ENCODE results near the gene IGFBP7. TPM values are rescaled to one million over a fixed set of nuclear protein-coding genes. Genes with fewer than 3 reads are reported as not detected.
"Not testable (repeated sequence)": the region's sequence is repeated elsewhere in the genome, so short reads cannot be mapped to it uniquely, and the experiment has no call there.

IGFBP7 gene
- total and polyA plus RNA-seq, 2 experiments from 2014 or later = 68.9 to 87.2 TPM

- Histone ChIP-seq H3K9me3 (ENCODE audit: low read depth) (no peaks in the 10 kb centered on the region), H3K36me3 (no peaks in the 10 kb centered on the region), H3K4me3 (no peak overlapping the region), H3K4me1 (ENCODE audit: low read depth) (no peaks in the 10 kb centered on the region), H3K27me3 (no peaks in the 10 kb centered on the region), H3K27ac (no peak overlapping the region)
- DNase-seq (ENCODE audit: low read depth in 1 of 2, low spot score in 1 of 2) = no peak
- no peak for TF ChIP-seq CTCF (IDR thresholded peaks at IDR 0.05; ENCODE audit: low read depth, low read length)
Measured at GRCh38 chr4:57048590-57049304, 61.4 kb downstream of the IGFBP7 start.

GRCh38 chr4:57047046-57047445, 63.1 kb downstream of the IGFBP7 start:
- not testable (repeated sequence) for DNase-seq (ENCODE audit: low read depth in 1 of 2, low spot score in 1 of 2); H3K9me3 ChIP-seq (ENCODE audit: low read depth); H3K4me3 ChIP-seq; H3K27ac ChIP-seq; H3K27me3 ChIP-seq; H3K4me1 ChIP-seq (ENCODE audit: low read depth); H3K36me3 ChIP-seq

- Histone ChIP-seq H3K36me3 (no peaks in the 10 kb centered on the region), H3K9me3 (ENCODE audit: low read depth) (no peaks in the 10 kb centered on the region), H3K4me1 (ENCODE audit: low read depth) (no peaks in the 10 kb centered on the region), H3K4me3 (no peak overlapping the region), H3K27me3 (no peaks in the 10 kb centered on the region), H3K27ac (no peak overlapping the region)
- no peak for TF ChIP-seq CTCF (IDR thresholded peaks at IDR 0.05; ENCODE audit: low read depth, low read length)
- DNase-seq (ENCODE audit: low read depth in 1 of 2, low spot score in 1 of 2) = peak in 1 of 2 donors; percentile 50
Measured at GRCh38 chr4:57044996-57045395, 65.2 kb downstream of the IGFBP7 start.

- Histone ChIP-seq H3K36me3 (no peaks in the 10 kb centered on the region), H3K4me3 (no peak overlapping the region)
Measured at GRCh38 chr4:57044279-57044678, 65.9 kb downstream of the IGFBP7 start.

GRCh38 chr4:57043347-57044251, 66.6 kb downstream of the IGFBP7 start:
- no peak overlapping the region for H3K27ac ChIP-seq
- no peak for TF ChIP-seq CTCF (IDR thresholded peaks at IDR 0.05; ENCODE audit: low read depth, low read length)

More at GRCh38 chr4:57044279-57044678, 65.9 kb downstream of the IGFBP7 start:
- DNase-seq (ENCODE audit: low read depth in 1 of 2, low spot score in 1 of 2) = no peak
- Histone ChIP-seq H3K9me3 (ENCODE audit: low read depth) (no peaks in the 10 kb centered on the region), H3K27me3 (no peaks in the 10 kb centered on the region), H3K27ac (no peak overlapping the region), H3K4me1 (ENCODE audit: low read depth) (no peaks in the 10 kb centered on the region)
- no peak for TF ChIP-seq CTCF (IDR thresholded peaks at IDR 0.05; ENCODE audit: low read depth, low read length)

More at GRCh38 chr4:57043347-57044251, 66.6 kb downstream of the IGFBP7 start:
- Histone ChIP-seq H3K4me1 (ENCODE audit: low read depth) (no peaks in the 10 kb centered on the region), H3K9me3 (ENCODE audit: low read depth) (no peaks in the 10 kb centered on the region), H3K4me3 (no peak overlapping the region), H3K36me3 (no peaks in the 10 kb centered on the region), H3K27me3 (no peaks in the 10 kb centered on the region)
- DNase-seq (ENCODE audit: low read depth in 1 of 2, low spot score in 1 of 2) = peak in 1 of 2 donors; percentile 91
